Breast epithelium (tissue), 3 donors: ENCODE results near the gene PTGER3.

Source experiments
- CTCF ChIP-seq, 3 donors: fragments of 450-650 bp; IDR thresholded peaks; one replicate each; pipeline ENCODE4 v1.5.1; 2016 to 2017; ENCODE audit warnings: antibody characterized with exemption in 3 of 3, mild to moderate bottlenecking in 3 of 3, moderate library complexity in 3 of 3
- POLR2A ChIP-seq: fragments of 450-650 bp; IDR thresholded peaks from one replicate; pipeline ENCODE4 v1.6.1; 2016; ENCODE audit warnings: antibody characterized with exemption, mild to moderate bottlenecking, moderate library complexity

GRCh38 chr1:71093938-71094337, 46.3 kb upstream of the PTGER3 start:
- peak in 1 of 3 donors; percentile 21 for TF ChIP-seq CTCF (IDR thresholded peaks at IDR 0.05)
- no peak for TF ChIP-seq POLR2A
